HEK293 (cell line): Measurements from ENCODE around the gene SVIP.
A peak's percentile ranks its signal among the peaks of the same experiment; 100 is the strongest.

Experiments used
- CTCF ChIA-PET: fragments of 350-600 bp; formaldehyde crosslinking; extraction: SDS; loops from one replicate; lab custom pipeline; 2021; ENCODE audit warnings: antibody characterized with exemption; lab: Yijun Ruan, JAX
- POLR2A ChIA-PET: fragments of 300-600 bp; formaldehyde crosslinking; extraction: SDS; loops from one replicate; lab custom pipeline; 2020; ENCODE audit warnings: antibody characterized with exemption, inconsistent platforms; lab: Yijun Ruan, JAX
- H3K27ac ChIP-seq: fragments of 200-500 bp; sonication (Bioruptor generic); 2 replicates; pipeline ENCODE4 v1.5.1; 2014; ENCODE audit warnings: low read depth, low read length, control low read depth, inconsistent platforms; ENCODE audit errors: extremely low read depth
- H3K36me3 ChIP-seq, 2 experiments: fragments of 200-500 bp in 1 of 2; sonication (Bioruptor generic) in 1 of 2; 1 replicate in 1 of 2; 2 replicates in 1 of 2; pipeline ENCODE4 v1.5.1; 2014 to 2017; ENCODE audit warnings: inconsistent platforms in 2 of 2, low read length in 2 of 2; ENCODE audit not compliant: control insufficient read depth in 2 of 2, insufficient read depth in 1 of 2
- H3K4me1 ChIP-seq: fragments of 200-500 bp; sonication (Bioruptor generic); 2 replicates; pipeline ENCODE4 v1.5.1; 2014; ENCODE audit warnings: mild to moderate bottlenecking, low read length, inconsistent platforms; ENCODE audit not compliant: control insufficient read depth, insufficient read depth
- H3K4me3 ChIP-seq: 2 replicates; pipeline ENCODE4 v1.5.1; 2011; ENCODE audit warnings: low read depth, mild to moderate bottlenecking, control low read depth, low read length, moderate library complexity
- H3K9me3 ChIP-seq: fragments of 200-500 bp; sonication (Bioruptor generic); 2 replicates; pipeline ENCODE4 v1.5.1; 2014; ENCODE audit warnings: low read depth, low read length, inconsistent platforms; ENCODE audit not compliant: control insufficient read depth, insufficient read depth
- ATF2 ChIP-seq: fragments of 450-650 bp; formaldehyde crosslinking; IDR thresholded peaks from 2 replicates; pipeline ENCODE4 v1.5.1; 2016; ENCODE audit warnings: missing biosample characterization, missing genetic modification characterization, low read depth
- EGR2 ChIP-seq: fragments of 450-650 bp; formaldehyde crosslinking; IDR thresholded peaks from 2 replicates; pipeline ENCODE4 v1.5.1; 2016; ENCODE audit warnings: low read depth, missing biosample characterization, missing genetic modification characterization
- FEZF1 ChIP-seq: fragments of 450-650 bp; formaldehyde crosslinking; IDR thresholded peaks from 2 replicates; pipeline ENCODE4 v1.5.1; 2016; ENCODE audit warnings: missing biosample characterization, missing genetic modification characterization
- HIC1 ChIP-seq: fragments of 450-650 bp; formaldehyde crosslinking; IDR thresholded peaks from 2 replicates; pipeline ENCODE4 v1.5.1; 2016; ENCODE audit warnings: missing biosample characterization, missing genetic modification characterization
- IKZF3 ChIP-seq: fragments of 450-650 bp; IDR thresholded peaks from 2 replicates; pipeline ENCODE4 v1.5.0; 2018; ENCODE audit warnings: missing biosample characterization, mild to moderate bottlenecking, missing genetic modification characterization, moderate library complexity
- KLF1 ChIP-seq: fragments of 450-650 bp; formaldehyde crosslinking; IDR thresholded peaks from 2 replicates; pipeline ENCODE4 v1.5.1; 2016; ENCODE audit warnings: missing biosample characterization, missing genetic modification characterization
- KLF10 ChIP-seq: fragments of 450-650 bp; IDR thresholded peaks from 2 replicates; pipeline ENCODE4 v1.5.1; 2018; ENCODE audit warnings: missing biosample characterization, mild to moderate bottlenecking, missing genetic modification characterization
- RBAK ChIP-seq: fragments of 450-650 bp; formaldehyde crosslinking; IDR thresholded peaks from 2 replicates; pipeline ENCODE4 v1.5.1; 2016; ENCODE audit warnings: missing biosample characterization, missing genetic modification characterization
- SALL2 ChIP-seq: fragments of 450-650 bp; formaldehyde crosslinking; IDR thresholded peaks from 2 replicates; pipeline ENCODE4 v1.5.0; 2017; ENCODE audit warnings: missing biosample characterization, mild to moderate bottlenecking, missing genetic modification characterization, borderline replicate concordance
- SP7 ChIP-seq: fragments of 450-650 bp; formaldehyde crosslinking; IDR thresholded peaks from 2 replicates; pipeline ENCODE4 v1.5.1; 2016; ENCODE audit warnings: missing biosample characterization, missing genetic modification characterization
- YY2 ChIP-seq: fragments of 450-650 bp; formaldehyde crosslinking; IDR thresholded peaks from 2 replicates; pipeline ENCODE4 v1.5.1; 2016; ENCODE audit warnings: missing biosample characterization, missing genetic modification characterization
- ZBTB8A ChIP-seq: fragments of 450-650 bp; formaldehyde crosslinking; IDR thresholded peaks from 2 replicates; pipeline ENCODE4 v1.5.1; 2016; ENCODE audit warnings: missing biosample characterization, missing genetic modification characterization
- ZFP69B ChIP-seq: fragments of 450-650 bp; formaldehyde crosslinking; IDR thresholded peaks from 2 replicates; pipeline ENCODE4 v1.5.1; 2016; ENCODE audit warnings: missing biosample characterization, missing genetic modification characterization
- ZNF112 ChIP-seq: fragments of 450-650 bp; formaldehyde crosslinking; IDR thresholded peaks from 2 replicates; pipeline ENCODE4 v1.5.0; 2017; ENCODE audit warnings: missing biosample characterization, missing genetic modification characterization
- ZNF146 ChIP-seq: fragments of 450-650 bp; formaldehyde crosslinking; IDR thresholded peaks from 2 replicates; pipeline ENCODE4 v1.5.1; 2016; ENCODE audit warnings: missing biosample characterization, missing genetic modification characterization
- ZNF292 ChIP-seq: fragments of 450-650 bp; formaldehyde crosslinking; IDR thresholded peaks from 2 replicates; pipeline ENCODE4 v1.5.1; 2016; ENCODE audit warnings: low read depth, missing biosample characterization, missing genetic modification characterization, borderline replicate concordance
- ZNF350 ChIP-seq: fragments of 450-650 bp; formaldehyde crosslinking; IDR thresholded peaks from 2 replicates; pipeline ENCODE4 v1.5.0; 2017; ENCODE audit warnings: missing biosample characterization, mild to moderate bottlenecking, missing genetic modification characterization
- ZNF366 ChIP-seq: fragments of 450-650 bp; formaldehyde crosslinking; conservative IDR thresholded peaks from 2 replicates; pipeline ENCODE4 v1.5.1; 2016; ENCODE audit warnings: missing biosample characterization, missing genetic modification characterization
- ZNF423 ChIP-seq: fragments of 450-650 bp; formaldehyde crosslinking; IDR thresholded peaks from 2 replicates; pipeline ENCODE4 v1.5.1; 2016; ENCODE audit warnings: missing biosample characterization, missing genetic modification characterization
- ZNF473 ChIP-seq: fragments of 450-650 bp; formaldehyde crosslinking; IDR thresholded peaks from 2 replicates; pipeline ENCODE4 v1.5.1; 2017; ENCODE audit warnings: missing biosample characterization, missing genetic modification characterization
- ZNF514 ChIP-seq: fragments of 450-650 bp; formaldehyde crosslinking; IDR thresholded peaks from 2 replicates; pipeline ENCODE4 v1.5.1; 2016; ENCODE audit warnings: missing biosample characterization, missing genetic modification characterization
- ZNF529 ChIP-seq: fragments of 450-650 bp; formaldehyde crosslinking; IDR thresholded peaks from 2 replicates; pipeline ENCODE4 v1.5.1; 2017; ENCODE audit warnings: missing genetic modification characterization, missing biosample characterization; ENCODE audit not compliant: insufficient replicate concordance
- ZNF530 ChIP-seq: fragments of 450-650 bp; formaldehyde crosslinking; IDR thresholded peaks from 2 replicates; pipeline ENCODE4 v1.5.1; 2016; ENCODE audit warnings: low read depth, missing biosample characterization, missing genetic modification characterization
- ZNF580 ChIP-seq: fragments of 450-650 bp; formaldehyde crosslinking; IDR thresholded peaks from 2 replicates; pipeline ENCODE4 v1.5.1; 2016; ENCODE audit warnings: missing biosample characterization, missing genetic modification characterization
- ZNF626 ChIP-seq: fragments of 450-650 bp; sonication (Bioruptor Pico); formaldehyde crosslinking; IDR thresholded peaks from 2 replicates; pipeline ENCODE4 v1.5.1; 2018; ENCODE audit warnings: missing biosample characterization, missing genetic modification characterization, inconsistent platforms
- ZNF658 ChIP-seq: fragments of 450-650 bp; formaldehyde crosslinking; IDR thresholded peaks from 2 replicates; pipeline ENCODE4; 2016; ENCODE audit warnings: missing biosample characterization, missing genetic modification characterization
- ZNF777 ChIP-seq: fragments of 450-650 bp; formaldehyde crosslinking; IDR thresholded peaks from 2 replicates; pipeline ENCODE4 v1.5.1; 2017; ENCODE audit warnings: missing biosample characterization, missing genetic modification characterization, borderline replicate concordance
- ZNF792 ChIP-seq: fragments of 450-650 bp; formaldehyde crosslinking; IDR thresholded peaks from 2 replicates; pipeline ENCODE4 v1.5.1; 2016; ENCODE audit warnings: missing biosample characterization, missing genetic modification characterization
- ZSCAN30 ChIP-seq: fragments of 450-650 bp; IDR thresholded peaks from 2 replicates; pipeline ENCODE4 v1.5.1; 2018; ENCODE audit warnings: missing biosample characterization, mild to moderate bottlenecking, missing genetic modification characterization, moderate library complexity
- ZSCAN4 ChIP-seq: fragments of 450-650 bp; formaldehyde crosslinking; IDR thresholded peaks from 2 replicates; pipeline ENCODE4 v1.5.1; 2017; ENCODE audit warnings: missing biosample characterization, missing genetic modification characterization
- TF ChIP-seq, protein P1 (sequence below): fragments of 450-650 bp; formaldehyde crosslinking; IDR thresholded peaks from 2 replicates; pipeline ENCODE4 v1.5.1; 2016; ENCODE audit warnings: missing biosample characterization, missing genetic modification characterization

SVIP gene

DNA sequence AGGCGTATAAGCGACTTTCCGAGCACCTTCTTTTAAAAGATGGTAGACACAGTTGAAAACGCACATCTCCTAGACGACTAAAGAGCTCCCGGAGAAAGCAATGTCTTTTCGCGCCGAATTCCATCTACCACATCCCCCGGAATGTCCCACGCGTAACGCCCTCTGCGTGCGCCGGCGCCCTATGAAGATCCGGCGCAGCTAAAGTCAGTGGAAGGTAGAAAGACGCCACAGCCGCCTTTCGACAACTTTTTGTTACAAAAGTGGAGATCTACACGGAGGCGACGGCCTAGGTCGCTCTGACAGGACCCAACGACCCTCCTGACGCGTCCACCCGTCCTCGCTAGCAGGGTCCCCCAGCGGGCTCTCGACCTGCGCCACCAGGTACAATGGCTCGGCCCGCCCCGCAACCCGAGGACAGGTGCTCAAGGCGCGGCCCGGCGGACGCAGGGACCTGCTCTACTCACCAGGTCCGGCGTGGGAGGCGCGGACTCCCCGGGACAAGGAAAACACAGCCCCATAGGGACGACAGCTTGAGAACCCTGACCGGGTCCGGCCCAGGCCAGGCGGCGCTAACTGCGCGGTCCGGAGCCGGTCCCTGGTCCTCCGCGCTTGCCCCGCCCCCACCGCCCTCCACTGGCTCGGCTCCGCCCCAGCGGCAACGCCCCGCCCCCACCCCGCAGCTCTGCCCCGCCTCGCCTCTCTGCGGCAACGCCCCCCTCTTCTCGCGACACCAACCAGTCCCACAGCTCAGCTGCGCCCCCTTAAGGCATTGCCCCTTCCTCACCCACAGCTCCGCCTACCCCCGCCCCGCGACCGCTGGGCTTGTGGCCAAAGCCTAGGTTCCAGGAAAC lies at the start of gene SVIP:
TSS of gene SVIP (minus strand) at position 571 of the 851 bp plus-strand sequence. CDS start at position 518, 53 bp downstream.
- POLR2A ChIA-PET = interaction anchor here (0.5 to 1.6 kb wide), 10 partner anchors 9 to 421 kb away, joined by 3 to 5 read pairs (median 3); no protein-coding TSS in a partner anchor
- CTCF ChIA-PET = interaction anchor here (0.5 to 1.8 kb wide), 16 partner anchors 8 to 1114 kb away, joined by 3 to 7 read pairs (median 4); no protein-coding TSS in a partner anchor
- no peaks in the 10 kb centered on the region for H3K9me3 ChIP-seq
- peak within 1 kb of the TSS; percentile 47; the same call in 1 of the 2 replicates for H3K27ac ChIP-seq
- H3K36me3 ChIP-seq = peaks cover 0 to 15% of the 10 kb centered on the region in 2 experiments; a peak in 2 of 3 replicates
- peak within 1 kb of the TSS; percentile 67 for H3K4me3 ChIP-seq
- H3K4me1 ChIP-seq = no peaks in the 10 kb centered on the region; the same call in 1 of the 2 replicates
- TF ChIP-seq SALL2 (no peak), ZNF473 (tag by site-specific recombination) (no peak), ZSCAN30 (tag by site-specific recombination) (no peak; the same call in 1 of the 2 replicates), ZFP69B (tag by site-specific recombination) (0 out of 2 replicates have a peak, but pooled peaks have one; percentile 37), ZNF529 (tag by site-specific recombination) (no peak), YY2 (tag by site-specific recombination) (no peak), HIC1 (peak; percentile 86), ZNF292 (tag by site-specific recombination) (no peak), ZNF658 (tag by site-specific recombination) (no peak), ZNF626 (tag by site-specific recombination) (no peak), IKZF3 (tag by site-specific recombination) (no peak), EGR2 (tag by site-specific recombination) (peak; percentile 66), ZNF580 (no peak), ZSCAN4 (tag by site-specific recombination) (no peak), ZBTB8A (tag by site-specific recombination) (peak; percentile 25; the same call in 1 of the 2 replicates), KLF10 (peak; percentile 40), ZNF514 (tag by site-specific recombination) (no peak), ZNF350 (tag by site-specific recombination) (no peak), SP7 (no peak), ZNF112 (tag by site-specific recombination) (no peak), ZNF777 (tag by site-specific recombination) (no peak), RBAK (no peak), ATF2 (tag by site-specific recombination) (no peak), ZNF792 (tag by site-specific recombination) (no peak), ZNF530 (tag by site-specific recombination) (no peak), FEZF1 (tag by site-specific recombination) (no peak), ZNF366 (tag by site-specific recombination) (no peak), ZNF423 (tag by site-specific recombination) (no peak), ZNF146 (tag by site-specific recombination) (no peak), KLF1 (tag by site-specific recombination) (no peak)
- TF ChIP-seq, protein P1, sequence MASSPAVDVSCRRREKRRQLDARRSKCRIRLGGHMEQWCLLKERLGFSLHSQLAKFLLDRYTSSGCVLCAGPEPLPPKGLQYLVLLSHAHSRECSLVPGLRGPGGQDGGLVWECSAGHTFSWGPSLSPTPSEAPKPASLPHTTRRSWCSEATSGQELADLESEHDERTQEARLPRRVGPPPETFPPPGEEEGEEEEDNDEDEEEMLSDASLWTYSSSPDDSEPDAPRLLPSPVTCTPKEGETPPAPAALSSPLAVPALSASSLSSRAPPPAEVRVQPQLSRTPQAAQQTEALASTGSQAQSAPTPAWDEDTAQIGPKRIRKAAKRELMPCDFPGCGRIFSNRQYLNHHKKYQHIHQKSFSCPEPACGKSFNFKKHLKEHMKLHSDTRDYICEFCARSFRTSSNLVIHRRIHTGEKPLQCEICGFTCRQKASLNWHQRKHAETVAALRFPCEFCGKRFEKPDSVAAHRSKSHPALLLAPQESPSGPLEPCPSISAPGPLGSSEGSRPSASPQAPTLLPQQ = peak; percentile 64; the same call in 1 of the 2 replicates
